GM23338 (cell line): Measurements from ENCODE around the gene NCOA6. TPM values are rescaled to one million over a fixed set of nuclear protein-coding genes. Genes with fewer than 3 reads are reported as not detected.

ENCODE experiments used
- ATAC-seq: fragments of 200-7000 bp; cut with Tn5 transposase; 3 replicates; pipeline ENCODE4 v1.9.1; 2020
- DNase-seq: peaks from one replicate; pipeline ENCODE4 v3.0.0-alpha.2; 2015; ENCODE audit warnings: low spot score
- H2AFZ ChIP-seq: fragments of 200-600 bp; sonication (generic); 2 replicates; pipeline ENCODE4 v1.8.0; 2016; ENCODE audit warnings: antibody characterized with exemption, mild to moderate bottlenecking, moderate library complexity
- H3F3A ChIP-seq: fragments of 200-600 bp; sonication (generic); replicated peaks from 2 replicates; pipeline ENCODE4 v1.8.0; 2017; ENCODE audit warnings: antibody characterized with exemption, mixed run types, low read depth
- H3K27ac ChIP-seq: fragments of 200-600 bp; sonication (generic); 2 replicates; pipeline ENCODE4 v1.6.1; 2016; ENCODE audit warnings: low read depth
- H3K27me3 ChIP-seq: fragments of 200-600 bp; sonication (generic); 2 replicates; pipeline ENCODE4 v1.8.0; 2016; ENCODE audit warnings: mild to moderate bottlenecking, mixed run types, moderate library complexity; ENCODE audit not compliant: insufficient read depth
- H3K36me3 ChIP-seq: fragments of 200-600 bp; sonication (generic); 2 replicates; pipeline ENCODE4 v1.8.0; 2016; ENCODE audit warnings: mild to moderate bottlenecking; ENCODE audit not compliant: insufficient read depth
- H3K4me1 ChIP-seq: fragments of 200-600 bp; sonication (generic); 2 replicates; pipeline ENCODE4 v1.8.0; 2016; ENCODE audit warnings: mild to moderate bottlenecking, moderate library complexity; ENCODE audit not compliant: insufficient read depth
- H3K4me2 ChIP-seq: fragments of 200-600 bp; sonication (generic); 2 replicates; pipeline ENCODE4 v1.7.1; 2017; ENCODE audit warnings: mixed run types
- H3K4me3 ChIP-seq: fragments of 200-600 bp; sonication (generic); 2 replicates; pipeline ENCODE4 v1.6.1; 2016; ENCODE audit warnings: mixed run types
- H3K79me2 ChIP-seq: fragments of 200-600 bp; sonication (generic); replicated peaks from 2 replicates; pipeline ENCODE4 v1.8.0; 2017; ENCODE audit warnings: mild to moderate bottlenecking; ENCODE audit not compliant: insufficient read depth
- H3K9me2 ChIP-seq: fragments of 200-600 bp; sonication (generic); 2 replicates; pipeline ENCODE4 v1.8.0; 2017; ENCODE audit not compliant: insufficient read depth
- H4K20me1 ChIP-seq: fragments of 200-600 bp; sonication (generic); replicated peaks from 2 replicates; pipeline ENCODE4 v1.8.0; 2017; ENCODE audit warnings: mild to moderate bottlenecking; ENCODE audit not compliant: insufficient read depth
- H3K27ac Mint-ChIP-seq: 2 replicates; pipeline ENCODE4 v1.8.0; 2020; ENCODE audit warnings: inconsistent platforms, mild to moderate bottlenecking, moderate library complexity, mixed read lengths
- H3K27me3 Mint-ChIP-seq: 3 replicates; pipeline ENCODE4 v1.8.0; 2022; ENCODE audit warnings: low read depth, mild to moderate bottlenecking, moderate library complexity, mixed read lengths, inconsistent platforms; ENCODE audit not compliant: insufficient read depth, poor library complexity
- H3K36me3 Mint-ChIP-seq: 3 replicates; pipeline ENCODE4 v1.8.0; 2021; ENCODE audit warnings: low read depth, mild to moderate bottlenecking, inconsistent platforms, moderate library complexity, mixed read lengths
- H3K4me1 Mint-ChIP-seq: 3 replicates; pipeline ENCODE4 v1.8.0; 2020; ENCODE audit warnings: mild to moderate bottlenecking, inconsistent platforms, mixed read lengths
- H3K4me3 Mint-ChIP-seq: 3 replicates; pipeline ENCODE4 v1.8.0; 2021; ENCODE audit warnings: moderate library complexity, mild to moderate bottlenecking, inconsistent platforms, mixed read lengths
- H3K9me3 Mint-ChIP-seq: 3 replicates; pipeline ENCODE4 v1.8.0; 2020; ENCODE audit warnings: moderate library complexity, mild to moderate bottlenecking, inconsistent platforms, mixed read lengths
- CREB1 ChIP-seq: fragments of 250-450 bp; sonication (Bioruptor Pico); IDR thresholded peaks from 2 replicates; pipeline ENCODE4 v1.5.0; 2020; ENCODE audit warnings: low read depth, mild to moderate bottlenecking, moderate library complexity
- CTCF ChIP-seq, 2 experiments: fragments of 200-600 bp in 1 of 2; sonication (generic) in 1 of 2; conservative IDR thresholded peaks; 2 replicates each; pipeline versions ENCODE4 v1.5.1 to v1.6.1; 2016 to 2017; ENCODE audit warnings: antibody characterized with exemption in 2 of 2, low read depth in 2 of 2, mild to moderate bottlenecking in 2 of 2, moderate library complexity in 1 of 2
- EZH2 ChIP-seq: fragments of 200-600 bp; sonication (generic); IDR thresholded peaks from one replicate; pipeline ENCODE4 v1.8.0; 2017; ENCODE audit warnings: antibody characterized with exemption, mild to moderate bottlenecking, low read depth; ENCODE audit not compliant: unreplicated experiment
- JUNB ChIP-seq: IDR thresholded peaks from one replicate; pipeline ENCODE4 v1.6.1; 2016; ENCODE audit warnings: antibody characterized with exemption; ENCODE audit not compliant: unreplicated experiment
- NANOG ChIP-seq: IDR thresholded peaks from 2 replicates; pipeline ENCODE4 v1.6.1; 2016; ENCODE audit warnings: antibody characterized with exemption, borderline replicate concordance
- POLR2AphosphoS5 ChIP-seq: IDR thresholded peaks from 2 replicates; pipeline ENCODE4 v1.6.1; 2016; ENCODE audit warnings: antibody characterized with exemption, low read depth
- REST ChIP-seq: IDR thresholded peaks from one replicate; pipeline ENCODE4 v1.6.1; 2018; ENCODE audit warnings: antibody characterized with exemption; ENCODE audit not compliant: unreplicated experiment
- STAT1 ChIP-seq: IDR thresholded peaks from one replicate; pipeline ENCODE4 v1.6.1; 2016; ENCODE audit warnings: antibody characterized with exemption; ENCODE audit not compliant: unreplicated experiment
- ZNF114 ChIP-seq: fragments of 250-450 bp; sonication (Bioruptor Pico); IDR thresholded peaks from 2 replicates; pipeline ENCODE4 v1.5.0; 2020; ENCODE audit warnings: mild to moderate bottlenecking, moderate library complexity
- ZNF331 ChIP-seq: fragments of 250-450 bp; sonication (Bioruptor Pico); IDR thresholded peaks from 2 replicates; pipeline ENCODE4 v1.5.0; 2020; ENCODE audit warnings: low read depth, mild to moderate bottlenecking, moderate library complexity
- polyA plus RNA-seq: library from polyadenylated mRNA; unstranded; fragments of >200 nt; fragmentation: Nextera tagmentation; extraction: Ambion mirVana; gene quantifications from 2 replicates; pipeline ENCODE4 v1.2.1, GENCODE V29; 2016
- total RNA-seq: library from RNA; depleted of rRNA; stranded (reverse); fragments of >200 nt; shearing (Covaris generic); gene quantifications from 2 replicates; pipeline ENCODE4 v1.2.3, GENCODE V29; 2014

Gene NCOA6
- total and polyA plus RNA-seq, 2 experiments from 2014 or later, result 10.6 to 17.4 TPM

- Mint-ChIP-seq H3K27ac (no peak overlapping the region), H3K4me1 (peaks cover 16% of the 10 kb centered on the region), H3K9me3 (no peaks in the 10 kb centered on the region), H3K27me3 (peaks cover 8% of the 10 kb centered on the region), H3K36me3 (peaks cover 10% of the 10 kb centered on the region), H3K4me3 (no peak overlapping the region)
- DNase-seq, result no peak
- Histone ChIP-seq H3K79me2 (no peaks in the 10 kb centered on the region), H3K36me3 (no peaks in the 10 kb centered on the region; the same call in 1 of the 2 replicates), H3K4me3 (no peak overlapping the region), H3F3A (0 out of 2 replicates have a peak, but pooled peaks cover 4% of the 10 kb centered on the region), H3K9me2 (no peaks in the 10 kb centered on the region), H3K4me1 (peaks cover 8% of the 10 kb centered on the region), H2AFZ (no peak overlapping the region), H3K27me3 (no peaks in the 10 kb centered on the region), H4K20me1 (no peaks in the 10 kb centered on the region), H3K4me2 (no peak overlapping the region), H3K27ac (no peak overlapping the region)
- TF ChIP-seq NANOG, result no peak
- TF ChIP-seq REST, result no peak
- no peak for TF ChIP-seq CTCF (conservative IDR thresholded peaks at IDR 0.05; ENCODE audit: low read depth in 2 of 2)
- TF ChIP-seq STAT1, result no peak
- no peak for TF ChIP-seq EZH2
- TF ChIP-seq ZNF331 (CRISPR knock-in tag), result no peak
- TF ChIP-seq JUNB, result no peak
- no peak for TF ChIP-seq CREB1
- ATAC-seq, result no peak
These were observed 36.1 kb upstream of the NCOA6 start for GRCh38 chr20:34861386-34862084.

- DNase-seq (no peak), ATAC-seq (no peak)
- TF ChIP-seq ZNF331 (CRISPR knock-in tag) (no peak), CTCF (conservative IDR thresholded peaks at IDR 0.05; ENCODE audit: low read depth in 2 of 2) (no peak), ZNF114 (CRISPR knock-in tag) (no peak), POLR2AphosphoS5 (no peak), STAT1 (no peak), EZH2 (no peak), REST (no peak)
- Histone ChIP-seq H3K36me3 (no peaks in the 10 kb centered on the region), H2AFZ (no peak overlapping the region), H3K27ac (no peak overlapping the region), H3K4me2 (no peak overlapping the region), H3K79me2 (no peaks in the 10 kb centered on the region), H3K27me3 (no peaks in the 10 kb centered on the region), H3K9me2 (no peaks in the 10 kb centered on the region), H3F3A (0 out of 2 replicates have a peak, but pooled peaks cover 4% of the 10 kb centered on the region), H3K4me3 (no peak overlapping the region), H3K4me1 (peaks cover 8% of the 10 kb centered on the region), H4K20me1 (no peaks in the 10 kb centered on the region)
- Mint-ChIP-seq H3K36me3 (peaks cover 10% of the 10 kb centered on the region), H3K27ac (no peak overlapping the region; the same call in 1 of the 2 replicates), H3K4me3 (no peak overlapping the region), H3K9me3 (no peaks in the 10 kb centered on the region), H3K4me1 (peaks cover 16% of the 10 kb centered on the region), H3K27me3 (peaks cover 5% of the 10 kb centered on the region)
These were observed 34.5 kb upstream of the NCOA6 start for GRCh38 chr20:34859826-34860545.
